K562 (cell line): Measurements from ENCODE around the gene FUNDC2. TPM values are rescaled to one million over a fixed set of nuclear protein-coding genes. Genes with fewer than 3 reads are reported as not detected.

Experiments used
- DEAF1 ChIP-seq: fragments of 450-650 bp; formaldehyde crosslinking; IDR thresholded peaks from 2 replicates; pipeline ENCODE4 v1.4.0; 2020; ENCODE audit warnings: mild to moderate bottlenecking, moderate library complexity
- ETV1 ChIP-seq: fragments of 450-650 bp; conservative IDR thresholded peaks from 2 replicates; pipeline ENCODE4 v1.6.1; 2016; ENCODE audit warnings: missing genetic modification characterization, control low read depth, low read depth, missing compliant biosample characterization
- HDAC3 ChIP-seq: fragments of 450-650 bp; IDR thresholded peaks from 2 replicates; pipeline ENCODE4 v1.6.1; 2018; ENCODE audit warnings: borderline replicate concordance, mild to moderate bottlenecking, moderate library complexity; ENCODE audit not compliant: partially characterized antibody
- ID3 ChIP-seq, 2 experiments: fragments of 250-450 bp in 1 of 2; fragments of 450-650 bp in 1 of 2; sonication (Bioruptor Pico) in 1 of 2; IDR thresholded peaks; 2 replicates each; pipeline versions ENCODE4 v1.6.1 to v1.8.0; 2016 to 2021; ENCODE audit warnings: mild to moderate bottlenecking in 2 of 2, moderate library complexity in 2 of 2, missing compliant biosample characterization in 1 of 2, missing genetic modification characterization in 1 of 2
- LCOR ChIP-seq: sonication (generic); formaldehyde crosslinking; IDR thresholded peaks from 2 replicates; pipeline ENCODE4 v1.8.0; 2022; ENCODE audit warnings: mild to moderate bottlenecking, missing genetic modification reagents
- MCM7 ChIP-seq, 2 experiments: fragments of 450-650 bp; IDR thresholded peaks; 2 replicates each; pipeline ENCODE4 v1.6.1; 2016 to 2018
- MTA2 ChIP-seq: fragments of 450-650 bp; IDR thresholded peaks from 2 replicates; pipeline ENCODE4 v1.6.1; 2016; ENCODE audit warnings: low read depth
- NCOA6 ChIP-seq: fragments of 450-650 bp; IDR thresholded peaks from 2 replicates; pipeline ENCODE4 v1.6.1; 2017; ENCODE audit warnings: mild to moderate bottlenecking
- RAD21 ChIP-seq, 2 experiments: fragments of 250-450 bp in 1 of 2; fragments of 450-650 bp in 1 of 2; sonication (Bioruptor Pico) in 1 of 2; formaldehyde crosslinking in 1 of 2; IDR thresholded peaks in 1 of 2; conservative IDR thresholded peaks in 1 of 2; 2 replicates each; pipeline versions ENCODE4 v1.4.0 to v1.8.0; 2020 to 2022; ENCODE audit warnings: mild to moderate bottlenecking in 2 of 2, moderate library complexity in 1 of 2
- SMARCA5 ChIP-seq: fragments of 450-650 bp; IDR thresholded peaks from 2 replicates; pipeline ENCODE4 v1.6.1; 2016
- TCF15 ChIP-seq: fragments of 250-450 bp; sonication (Bioruptor Pico); IDR thresholded peaks from 2 replicates; pipeline ENCODE4 v1.8.0; 2022; ENCODE audit warnings: moderate library complexity, mild to moderate bottlenecking, inconsistent platforms
- ZKSCAN1 ChIP-seq: fragments of 150-350 bp; IDR thresholded peaks from 2 replicates; pipeline ENCODE4 v1.6.1; 2016; ENCODE audit warnings: low read depth, low read length
- ZNF408 ChIP-seq: fragments of 250-450 bp; sonication (Bioruptor Pico); IDR thresholded peaks from 2 replicates; pipeline ENCODE4 v1.4.0; 2020; ENCODE audit warnings: low read depth, mild to moderate bottlenecking, moderate library complexity
- ZNF589 ChIP-seq: fragments of 200-800 bp; sonication (Bioruptor generic); IDR thresholded peaks from 2 replicates; pipeline ENCODE4 v1.6.1; 2016; ENCODE audit warnings: low read depth, missing genetic modification characterization, missing compliant biosample characterization
- ZNF740 ChIP-seq, 3 experiments: fragments of 200-800 bp in 1 of 3; sonication (Bioruptor generic) in 1 of 3; sonication (generic) in 1 of 3; formaldehyde crosslinking in 1 of 3; IDR thresholded peaks; 2 replicates each; pipeline versions ENCODE4 v1.6.1 to v1.8.0; 2016 to 2022; ENCODE audit warnings: mild to moderate bottlenecking in 2 of 3, missing compliant biosample characterization in 2 of 3, missing genetic modification characterization in 2 of 3, missing genetic modification reagents in 1 of 3
- polyA plus RNA-seq, 8 experiments: library from polyadenylated mRNA; depleted of rRNA in 4 of 8; stranded (reverse) in 5 of 8; unstranded in 3 of 8; fragments of >200 nt; fragmentation: Nextera tagmentation in 2 of 8; fragmentation: Illumina TruSeq in 1 of 8; extraction: Ambion mirVana in 2 of 8; extraction: Trizol in 1 of 8; gene quantifications; 2 replicates each; pipeline versions ENCODE4 v1.2.1 to v1.2.3, GENCODE V29; 2011 to 2014; ENCODE audit warnings: inconsistent platforms in 1 of 8, missing spikeins in 1 of 8
- total RNA-seq, 7 experiments: library from RNA; depleted of rRNA in 6 of 7; stranded (reverse); fragments of >200 nt in 6 of 7; fragmentation: Illumina TruSeq in 2 of 7; extraction: Trizol in 2 of 7; gene quantifications; 2 replicates each; pipeline versions ENCODE4 v1.2.1 to v1.2.3, GENCODE V29; 2011 to 2021; ENCODE audit warnings: low replicate concordance in 1 of 7

Gene FUNDC2
- total and polyA plus RNA-seq, 9 of the 15 experiments (the other 6 are each of a cell fraction or from before 2014, with no cell fraction given): 50.6 to 235 (median 123) TPM

- TF ChIP-seq NCOA6 (no peak), ZNF408 (no peak), ZNF589 (CRISPR knock-in tag) (no peak), ETV1 (tag) (0 out of 2 replicates have a peak, but pooled peaks have one; percentile 22), TCF15 (no peak), ZNF740 (CRISPR knock-in tag; IDR thresholded peaks at IDR 0.05) (no peak), ZNF740 (tag; IDR thresholded peaks at IDR 0.05) (no peak), RAD21 (CRISPR knock-in tag; conservative IDR thresholded peaks at IDR 0.05 in 1 of 2, IDR thresholded peaks at IDR 0.05 in 1 of 2) (peak; percentile 84 to 95), MCM7 (IDR thresholded peaks at IDR 0.05) (no peak), LCOR (CRISPR knock-in tag) (0 out of 2 replicates have a peak, but pooled peaks have one; percentile 33), ZKSCAN1 (no peak), ID3 (CRISPR knock-in tag; IDR thresholded peaks at IDR 0.05) (no peak), ID3 (tag; IDR thresholded peaks at IDR 0.05) (no peak), DEAF1 (CRISPR knock-in tag) (peak; percentile 71), MTA2 (no peak), SMARCA5 (no peak), HDAC3 (no peak)
Observed at GRCh38 chrX:154980330-154981115, 46.1 kb upstream of the FUNDC2 start (continued).
